ENCODE measurements around the gene SAP30. TPM values are rescaled to one million over a fixed set of nuclear protein-coding genes. Genes with fewer than 3 reads are reported as not detected.

Gene SAP30
- total and polyA plus RNA-seq, 2 of the 4 experiments (the other 2 are of a cell fraction) = 3.8 to 11.7 TPM

DNA sequence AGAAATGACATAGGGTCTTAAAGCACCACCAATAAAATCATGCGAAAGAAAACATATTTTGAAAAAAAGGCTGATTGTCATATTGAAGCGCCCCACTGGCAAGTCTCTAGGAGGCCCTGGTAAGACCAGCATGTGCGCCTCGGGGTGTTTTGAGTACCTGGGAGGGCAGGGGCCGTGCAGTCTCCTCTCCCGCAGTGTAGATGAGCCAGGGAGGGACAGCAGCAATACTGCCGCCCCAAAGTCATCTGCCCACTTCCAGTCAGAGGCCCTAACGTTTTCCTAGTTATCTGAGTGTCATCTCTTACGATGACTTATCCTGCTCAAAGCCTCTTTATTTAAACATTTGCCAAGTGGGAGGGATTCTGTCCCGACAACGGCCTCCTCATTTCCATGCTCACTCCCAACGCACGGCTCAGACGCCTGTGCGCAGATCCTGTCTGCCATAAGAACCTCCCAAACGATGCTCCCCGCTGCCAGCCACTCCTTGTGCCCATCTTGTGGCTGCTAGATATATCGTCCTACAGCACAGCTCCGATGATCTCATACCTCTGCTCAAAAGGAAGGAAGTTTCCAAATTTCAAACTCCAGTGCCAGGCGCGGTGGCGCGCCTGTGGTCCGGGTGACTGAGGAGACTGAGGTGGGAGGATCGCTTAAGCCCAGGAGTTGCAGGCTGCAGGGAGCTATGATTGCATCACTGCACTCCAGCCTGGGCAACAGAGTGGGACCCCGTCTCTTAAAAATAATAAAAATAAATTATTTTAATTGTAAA is 45.3 kb downstream of the SAP30 start:
- no peak overlapping the region for H3K14ac ChIP-seq (replicated peaks; ENCODE audit: low read depth, low read length)
- ChIA-PET POLR2A (ENCODE audit: unreplicated experiment) (no interaction called here), CTCF (interaction anchor here (0.6 to 0.7 kb wide), 5 partner anchors 83 to 418 kb away, joined by 3 to 5 read pairs (median 3); no protein-coding TSS in a partner anchor)
- dilution Hi-C loops (cut with HindIII; ENCODE audit: low sequenced_read_pairs, unreplicated experiment) (no loop called here), in situ Hi-C loops (cut with MboI; ENCODE audit: low sequenced_read_pairs) (loop anchor here (5.0 kb wide), 1 partner anchor 399 kb away; no protein-coding TSS in a partner anchor), intact Hi-C loops (cut with micrococcal nuclease) (loop anchor here (2.0 kb wide), 1 partner anchor 43 kb away; no protein-coding TSS in a partner anchor)
- H3K27me3 ChIP-seq (ENCODE audit: control insufficient read depth, insufficient read depth, low read length) = no peaks in the 10 kb centered on the region
- no TSS peak for BruUV-seq (replicated peaks)
- no peak overlapping the region for H3K4me2 ChIP-seq (ENCODE audit: low read depth, low read length)
- H3K56ac ChIP-seq (ENCODE audit: extremely low read depth, insufficient read depth, low read length) = no peak overlapping the region
- no peaks in the 10 kb centered on the region for H3K36me3 ChIP-seq (ENCODE audit: control insufficient read depth, insufficient read depth, low read length)
- no peak overlapping the region for H3K27ac ChIP-seq (ENCODE audit: insufficient read depth, low read length)
- H4K20me1 ChIP-seq (ENCODE audit: insufficient read depth, low read length) = no peaks in the 10 kb centered on the region
- H4K91ac ChIP-seq (ENCODE audit: insufficient read depth, low read depth, low read length) = no peak overlapping the region
- H4K8ac ChIP-seq (ENCODE audit: low read depth in 2 of 2, low read length in 2 of 2) = no peak overlapping the region
- ATAC-seq (ENCODE audit: low read depth) = no peak
- no peaks in the 10 kb centered on the region for H3K9me1 ChIP-seq (ENCODE audit: insufficient read depth, low read length)
- no peaks in the 10 kb centered on the region for H3K4me1 ChIP-seq (ENCODE audit: control insufficient read depth, insufficient read depth, low read length)
- H3K9me3 ChIP-seq (ENCODE audit: control insufficient read depth, insufficient read depth, low read length) = no peaks in the 10 kb centered on the region
- H4K5ac ChIP-seq (ENCODE audit: low read depth, low read length) = no peak overlapping the region
- H2AK9ac ChIP-seq (replicated peaks; ENCODE audit: low read depth, low read length, poor library complexity) = no peak overlapping the region
- no peak overlapping the region for H3K23ac ChIP-seq (ENCODE audit: low read depth, low read length)
- no peak overlapping the region for H3K4me3 ChIP-seq (ENCODE audit: insufficient read depth, low read depth, low read length)
- H3K79me1 ChIP-seq (ENCODE audit: low read depth in 1 of 2, low read length in 2 of 2) = no peaks in the 10 kb centered on the region
- WGBS, 2 experiments (ENCODE audit: extremely low coverage in 2 of 2, insufficient read length in 1 of 2) = 84% methylated on average over 11 of the region's 26 CpGs; no CpG with 5 or more reads in 1 of the 2 experiments
- no peak overlapping the region for H2AK5ac ChIP-seq (ENCODE audit: low read depth, low read length)
- no peak overlapping the region for H3K9ac ChIP-seq (ENCODE audit: low read depth, low read length)
- no peak overlapping the region for H3K4ac ChIP-seq (ENCODE audit: low read depth, low read length)
- no peak overlapping the region for H2AFZ ChIP-seq (replicated peaks; ENCODE audit: low read length, poor library complexity)
- H2BK5ac ChIP-seq (ENCODE audit: low read depth, low read length, poor library complexity, severe bottlenecking) = no peak overlapping the region
- H2BK120ac ChIP-seq (ENCODE audit: low read depth, low read length) = no peak overlapping the region
- H2BK20ac ChIP-seq (ENCODE audit: low read depth, low read length) = no peak overlapping the region
- H3K18ac ChIP-seq (ENCODE audit: low read depth, low read length) = no peak overlapping the region
- H2BK15ac ChIP-seq (ENCODE audit: low read depth, low read length) = no peak overlapping the region
- no peak for DNase-seq
- TF ChIP-seq RAD21 (IDR thresholded peaks at IDR 0.05; ENCODE audit: low read length) (no peak), FOS (IDR thresholded peaks at IDR 0.05; ENCODE audit: low read depth, low read length) (no peak), CEBPB (IDR thresholded peaks at IDR 0.05; ENCODE audit: low read depth, low read length) (no peak), NFE2L2 (IDR thresholded peaks at IDR 0.05; ENCODE audit: low read depth, low read length) (no peak), POLR2A (IDR thresholded peaks at IDR 0.05; ENCODE audit: low read depth, low read length) (no peak), RCOR1 (IDR thresholded peaks at IDR 0.05; ENCODE audit: insufficient replicate concordance, low read length) (no peak), MAFK (IDR thresholded peaks at IDR 0.05; ENCODE audit: low read depth, low read length) (no peak), CHD1 (IDR thresholded peaks at IDR 0.05; ENCODE audit: low read depth, low read length) (no peak), MXI1 (IDR thresholded peaks at IDR 0.05; ENCODE audit: borderline replicate concordance, low read depth, low read length) (no peak), BHLHE40 (IDR thresholded peaks at IDR 0.05; ENCODE audit: low read depth, low read length) (no peak), RFX5 (IDR thresholded peaks at IDR 0.05; ENCODE audit: low read depth, low read length) (no peak), SMC3 (IDR thresholded peaks at IDR 0.05; ENCODE audit: low read depth, low read length) (no peak), MAZ (IDR thresholded peaks at IDR 0.05; ENCODE audit: borderline replicate concordance, low read depth, low read length) (no peak)
- TF ChIP-seq, protein P1, sequence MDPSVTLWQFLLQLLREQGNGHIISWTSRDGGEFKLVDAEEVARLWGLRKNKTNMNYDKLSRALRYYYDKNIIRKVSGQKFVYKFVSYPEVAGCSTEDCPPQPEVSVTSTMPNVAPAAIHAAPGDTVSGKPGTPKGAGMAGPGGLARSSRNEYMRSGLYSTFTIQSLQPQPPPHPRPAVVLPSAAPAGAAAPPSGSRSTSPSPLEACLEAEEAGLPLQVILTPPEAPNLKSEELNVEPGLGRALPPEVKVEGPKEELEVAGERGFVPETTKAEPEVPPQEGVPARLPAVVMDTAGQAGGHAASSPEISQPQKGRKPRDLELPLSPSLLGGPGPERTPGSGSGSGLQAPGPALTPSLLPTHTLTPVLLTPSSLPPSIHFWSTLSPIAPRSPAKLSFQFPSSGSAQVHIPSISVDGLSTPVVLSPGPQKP (IDR thresholded peaks at IDR 0.05; ENCODE audit: borderline replicate concordance, low read depth, low read length) = no peak
- TF ChIP-seq, protein P2, sequence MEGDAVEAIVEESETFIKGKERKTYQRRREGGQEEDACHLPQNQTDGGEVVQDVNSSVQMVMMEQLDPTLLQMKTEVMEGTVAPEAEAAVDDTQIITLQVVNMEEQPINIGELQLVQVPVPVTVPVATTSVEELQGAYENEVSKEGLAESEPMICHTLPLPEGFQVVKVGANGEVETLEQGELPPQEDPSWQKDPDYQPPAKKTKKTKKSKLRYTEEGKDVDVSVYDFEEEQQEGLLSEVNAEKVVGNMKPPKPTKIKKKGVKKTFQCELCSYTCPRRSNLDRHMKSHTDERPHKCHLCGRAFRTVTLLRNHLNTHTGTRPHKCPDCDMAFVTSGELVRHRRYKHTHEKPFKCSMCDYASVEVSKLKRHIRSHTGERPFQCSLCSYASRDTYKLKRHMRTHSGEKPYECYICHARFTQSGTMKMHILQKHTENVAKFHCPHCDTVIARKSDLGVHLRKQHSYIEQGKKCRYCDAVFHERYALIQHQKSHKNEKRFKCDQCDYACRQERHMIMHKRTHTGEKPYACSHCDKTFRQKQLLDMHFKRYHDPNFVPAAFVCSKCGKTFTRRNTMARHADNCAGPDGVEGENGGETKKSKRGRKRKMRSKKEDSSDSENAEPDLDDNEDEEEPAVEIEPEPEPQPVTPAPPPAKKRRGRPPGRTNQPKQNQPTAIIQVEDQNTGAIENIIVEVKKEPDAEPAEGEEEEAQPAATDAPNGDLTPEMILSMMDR (conservative IDR thresholded peaks at IDR 0.05; ENCODE audit: low read depth, low read length) = no peak
